Activated CD8-positive, alpha-beta T cell treated with anti-CD3 and anti-CD28 coated beads, Interleukin-2, amount 10 ng/mL, durations not matched to agents 7 days and 5 days (primary cell): ENCODE measurements around the gene LAPTM5. TPM values are rescaled to one million over a fixed set of nuclear protein-coding genes. Genes with fewer than 3 reads are reported as not detected.

Experiments
- ATAC-seq: fragments of 150-1000 bp; cut with Tn5 transposase; one replicate; pipeline ENCODE4 v1.10.0; 2021; ENCODE audit warnings: moderate library complexity
- CTCF ChIA-PET: fragments of 350-600 bp; sonication (Branson Sonifier 250); formaldehyde crosslinking; loops from one replicate; lab custom pipeline; 2021; ENCODE audit warnings: antibody characterized with exemption; lab: Charles Lee
- POLR2A ChIA-PET: fragments of 350-600 bp; sonication (Branson Sonifier 250); formaldehyde crosslinking; loops from one replicate; lab custom pipeline; 2021; ENCODE audit warnings: antibody characterized with exemption; lab: Charles Lee
- DNase-seq: peaks from one replicate; pipeline ENCODE4 v3.0.0-alpha.2; 2020
- H3K27ac Mint-ChIP-seq: one replicate; pipeline ENCODE4 v1.8.0; 2021; ENCODE audit warnings: mild to moderate bottlenecking, mixed read lengths
- H3K27me3 Mint-ChIP-seq: one replicate; pipeline ENCODE4 v1.8.0; 2021; ENCODE audit warnings: low read depth, mixed read lengths
- H3K36me3 Mint-ChIP-seq: one replicate; pipeline ENCODE4 v1.8.0; 2021; ENCODE audit warnings: low read depth, mixed read lengths
- H3K4me1 Mint-ChIP-seq: one replicate; pipeline ENCODE4 v1.8.0; 2021; ENCODE audit warnings: low read depth, mixed read lengths
- H3K4me3 Mint-ChIP-seq: one replicate; pipeline ENCODE4 v1.8.0; 2021; ENCODE audit warnings: mild to moderate bottlenecking, mixed read lengths
- H3K9me3 Mint-ChIP-seq: one replicate; pipeline ENCODE4 v1.8.0; 2022; ENCODE audit warnings: mixed read lengths; ENCODE audit not compliant: insufficient read depth
- total RNA-seq, 2 experiments: library from RNA; stranded (reverse); gene quantifications; one replicate each; pipeline ENCODE4 v1.2.3, GENCODE V29; 2021

LAPTM5 gene
- total RNA-seq, 2 experiments from 2014 or later: 407 to 413 TPM

DNA sequence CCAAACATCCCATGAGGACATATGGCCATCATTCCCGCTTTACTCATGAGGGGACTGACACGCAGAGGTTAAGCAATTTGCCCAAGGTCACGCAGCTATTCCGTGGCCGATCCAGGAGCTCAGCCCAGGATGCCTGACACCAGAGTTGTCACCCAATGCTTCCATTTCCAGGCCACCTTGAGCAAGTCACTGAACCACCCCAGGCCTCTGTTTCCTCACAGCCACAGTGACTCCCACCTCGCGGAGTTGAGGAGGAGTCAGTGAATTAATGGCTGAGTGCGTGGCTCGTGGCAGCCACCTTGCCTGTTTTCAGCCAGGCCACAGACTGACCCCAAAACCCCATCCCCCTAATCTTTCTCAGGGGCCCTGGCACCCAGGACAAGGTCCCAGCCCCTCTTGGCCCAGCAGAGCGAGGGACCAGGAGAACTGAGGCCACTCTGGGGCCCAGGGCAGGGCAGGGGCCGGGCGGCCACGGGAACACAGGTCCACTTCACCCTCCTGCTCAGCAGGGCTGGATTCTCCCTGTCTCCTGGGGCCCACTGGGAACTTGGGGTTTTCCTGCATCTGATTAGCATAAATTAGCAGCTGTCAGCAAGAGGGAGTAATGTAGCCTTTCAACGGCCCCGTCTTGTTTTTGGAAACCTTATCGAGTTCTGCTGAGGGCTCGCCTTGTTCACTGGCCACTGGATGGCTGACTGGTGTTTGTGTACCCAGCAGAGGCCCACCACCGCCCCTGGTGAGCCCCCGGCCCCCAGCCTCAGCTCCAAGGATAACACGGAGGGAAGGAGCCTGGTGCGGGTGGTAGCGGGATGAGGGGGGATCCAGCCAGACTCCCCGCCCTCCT is 19.7 kb upstream of the LAPTM5 start:
- Mint-ChIP-seq H3K9me3 (no peaks in the 10 kb centered on the region), H3K27ac (no peak overlapping the region), H3K36me3 (no peaks in the 10 kb centered on the region), H3K4me1 (peaks cover 16% of the 10 kb centered on the region), H3K4me3 (no peak overlapping the region), H3K27me3 (no peaks in the 10 kb centered on the region)
- DNase-seq (no peak), ATAC-seq (no peak)
- ChIA-PET POLR2A (interaction anchor here (0.5 to 1.0 kb wide), 3 partner anchors 9 to 291 kb away, joined by 3 read pairs; no protein-coding TSS in a partner anchor), CTCF (interaction anchor here (3.1 to 13.5 kb wide), 3 partner anchors 16 to 54 kb away, joined by 21 to 532 read pairs (median 139); partner anchors contain the start of genes LAPTM5 and MATN1)

DNA sequence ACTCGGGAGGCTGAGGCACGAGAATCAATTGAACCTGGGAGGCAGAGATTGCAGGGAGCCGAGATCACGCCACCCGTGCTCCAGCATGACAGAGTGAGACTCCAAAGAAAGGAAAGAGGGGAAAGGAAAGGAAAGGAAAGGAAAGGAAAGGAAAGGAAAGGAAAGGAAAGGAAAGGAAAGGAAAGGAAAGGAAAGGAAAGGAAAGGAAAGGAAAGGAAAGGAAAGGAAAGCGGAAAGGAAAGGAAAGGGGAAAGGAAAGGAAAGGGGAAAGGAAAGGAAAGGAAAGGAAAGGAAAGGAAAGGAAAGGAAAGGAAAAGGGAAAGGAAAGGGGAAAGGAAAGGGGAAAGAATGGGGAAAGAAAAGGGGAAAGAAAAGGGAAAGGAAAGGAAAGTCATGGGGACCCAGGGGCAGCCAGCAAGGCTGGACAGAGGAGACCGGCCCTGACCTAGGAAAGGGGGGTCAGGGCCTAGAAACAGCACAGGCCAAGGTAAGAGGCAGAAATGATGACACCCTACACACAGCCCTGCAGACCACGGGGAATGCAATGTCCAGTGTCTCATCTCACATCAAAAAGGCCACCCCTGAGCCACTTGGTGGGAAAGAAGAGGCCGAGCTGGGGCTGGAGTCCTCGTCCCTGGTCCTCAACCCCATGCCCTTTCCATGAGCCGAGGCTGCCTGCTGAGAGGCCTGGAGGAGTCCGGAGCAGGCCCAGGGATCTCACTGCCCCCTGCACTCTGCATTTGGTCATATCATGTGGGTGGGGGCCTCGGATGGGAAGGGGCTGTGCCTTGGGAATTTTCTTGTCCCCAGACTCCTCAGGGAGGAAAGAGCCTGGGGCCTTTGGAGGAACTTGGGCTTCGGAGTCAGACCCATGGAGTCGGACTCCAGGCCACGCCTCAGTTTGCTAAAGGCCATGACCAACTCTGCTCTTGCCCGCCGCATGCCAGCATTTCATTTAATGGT is 18.8 kb upstream of the LAPTM5 start:
- Mint-ChIP-seq H3K4me3 (no peak overlapping the region), H3K9me3 (no peaks in the 10 kb centered on the region), H3K27ac (no peak overlapping the region), H3K4me1 (peaks cover 16% of the 10 kb centered on the region), H3K36me3 (no peaks in the 10 kb centered on the region), H3K27me3 (no peaks in the 10 kb centered on the region)
- CTCF ChIA-PET: interaction anchor here (13.5 kb wide), 1 partner anchor 53 kb away, joined by 532 read pairs; the partner anchor contains the start of gene MATN1
- no peak for DNase-seq
- POLR2A ChIA-PET: no interaction called here
- no peak for ATAC-seq

DNA sequence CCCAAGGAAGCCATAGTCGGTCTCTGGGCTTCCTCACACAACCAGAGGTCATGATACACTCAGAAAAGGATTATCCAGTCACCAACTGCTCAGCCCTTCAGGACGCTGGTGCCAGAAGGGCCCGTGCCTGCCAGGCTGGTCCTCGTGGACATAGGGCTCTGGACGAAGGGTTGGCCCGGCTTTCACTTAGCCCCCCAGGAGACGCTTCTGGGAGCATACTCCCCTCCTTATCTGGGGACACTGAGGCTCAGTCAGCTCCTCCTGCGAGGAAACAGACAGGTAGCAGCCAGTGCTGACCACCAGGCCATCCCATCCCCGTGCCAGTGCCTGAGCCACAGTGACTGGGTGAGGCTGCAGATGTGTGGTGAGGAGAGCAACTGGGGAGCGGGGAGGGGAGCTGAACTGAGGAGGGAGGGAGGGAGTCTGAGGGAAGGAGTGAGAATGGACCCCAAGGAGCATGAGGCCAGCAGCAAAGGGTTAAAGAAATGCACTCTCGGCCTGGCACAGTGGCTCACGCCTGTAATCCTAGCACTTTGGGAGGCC is 17.9 kb upstream of the LAPTM5 start:
- H3K4me3 Mint-ChIP-seq: no peak overlapping the region
- CTCF ChIA-PET: no interaction called here
- no peak overlapping the region for H3K27ac Mint-ChIP-seq
- H3K9me3 Mint-ChIP-seq: no peaks in the 10 kb centered on the region
- ATAC-seq (no peak), DNase-seq (no peak)
- no peaks in the 10 kb centered on the region for H3K27me3 Mint-ChIP-seq
- H3K36me3 Mint-ChIP-seq: no peaks in the 10 kb centered on the region
- POLR2A ChIA-PET: no interaction called here
- H3K4me1 Mint-ChIP-seq: peaks cover 16% of the 10 kb centered on the region

DNA sequence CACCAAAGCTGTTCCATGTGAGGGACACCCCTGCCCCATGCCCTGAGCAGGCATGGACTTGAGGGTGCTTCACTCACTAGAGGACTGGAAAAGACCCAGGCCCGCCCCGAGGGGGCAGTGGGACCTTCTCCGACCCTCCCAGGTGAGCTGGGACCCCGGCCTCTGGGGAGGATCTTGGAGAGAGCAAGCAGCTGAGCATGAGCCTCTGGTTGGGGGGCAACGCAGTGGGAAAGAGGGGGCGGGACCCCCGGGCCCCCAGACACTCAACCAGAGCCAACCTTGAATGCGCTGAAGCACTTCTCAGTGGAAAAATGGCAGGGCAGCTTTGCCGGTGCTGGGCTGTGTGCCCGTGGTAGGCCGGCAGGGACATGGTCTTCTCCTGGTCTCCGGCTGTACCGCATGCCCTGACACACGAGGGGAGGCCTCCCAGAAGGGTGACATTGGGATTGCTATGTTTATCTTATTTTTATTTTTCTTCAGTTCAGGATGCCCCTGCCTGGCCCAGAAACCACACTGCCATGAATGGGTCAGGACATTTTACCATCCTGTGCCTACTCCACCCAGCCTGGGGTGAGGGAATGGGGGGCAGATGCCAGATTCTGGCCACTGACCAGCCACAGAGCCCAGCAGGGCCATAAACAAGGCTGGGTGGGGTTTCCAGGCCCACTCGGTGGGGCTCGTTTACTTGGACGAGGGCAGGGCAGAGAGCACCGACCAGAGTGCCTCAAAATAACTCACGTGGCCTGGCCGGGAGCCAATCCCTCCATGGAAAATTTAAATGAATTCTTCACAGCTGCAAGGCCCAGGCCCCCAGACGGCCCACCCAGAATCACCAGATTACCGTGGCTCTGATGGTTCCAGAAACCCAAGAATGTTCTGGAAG is 17.2 kb upstream of the LAPTM5 start:
- Mint-ChIP-seq H3K27ac (no peak overlapping the region), H3K9me3 (no peaks in the 10 kb centered on the region), H3K4me1 (peaks cover 15% of the 10 kb centered on the region), H3K4me3 (no peak overlapping the region), H3K36me3 (no peaks in the 10 kb centered on the region), H3K27me3 (no peaks in the 10 kb centered on the region)
- DNase-seq (no peak), ATAC-seq (no peak)
- POLR2A ChIA-PET: no interaction called here
- CTCF ChIA-PET: interaction anchor here (1.0 to 4.3 kb wide), 3 partner anchors 17 to 56 kb away, joined by 3 to 25 read pairs (median 3); partner anchors contain the start of gene LAPTM5

DNA sequence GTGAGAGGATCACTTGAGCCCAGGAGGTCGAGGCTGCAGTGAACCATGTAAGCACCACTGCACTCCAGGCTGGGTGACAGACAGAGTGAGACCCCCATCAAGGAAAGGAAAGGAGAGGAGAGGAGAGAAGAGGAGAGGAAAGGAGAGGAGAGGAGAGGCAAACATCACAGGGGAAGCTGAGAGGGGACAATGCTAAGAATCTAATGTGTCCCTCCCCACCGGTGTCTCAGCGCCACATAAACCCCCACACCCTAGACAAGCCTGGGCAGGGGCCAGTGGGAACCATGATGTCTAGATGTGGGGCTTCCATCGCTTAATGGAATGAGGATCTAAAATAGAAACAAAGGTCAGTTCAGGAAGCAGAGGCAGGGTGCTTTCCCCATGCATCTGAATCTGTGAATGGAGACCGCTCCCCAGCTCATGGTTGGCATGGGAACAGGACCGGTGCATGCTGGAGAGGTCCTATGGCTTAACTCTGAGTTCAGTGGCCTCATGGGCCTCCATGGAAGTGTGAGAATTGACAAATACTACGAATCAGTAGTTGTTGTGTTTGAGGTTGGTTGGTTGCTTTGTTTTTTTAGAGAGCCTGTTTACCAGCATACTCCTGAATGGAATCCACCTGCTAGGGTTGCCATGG is 16.3 kb upstream of the LAPTM5 start:
- ATAC-seq: no peak
- Mint-ChIP-seq H3K36me3 (no peaks in the 10 kb centered on the region), H3K4me3 (no peak overlapping the region), H3K27ac (no peak overlapping the region), H3K4me1 (peaks cover 7% of the 10 kb centered on the region), H3K27me3 (no peaks in the 10 kb centered on the region), H3K9me3 (no peaks in the 10 kb centered on the region)
- DNase-seq: no peak
- POLR2A ChIA-PET: interaction anchor here (1.1 kb wide), 1 partner anchor 16 kb away, joined by 4 read pairs; the partner anchor contains the start of gene LAPTM5
- CTCF ChIA-PET: interaction anchor here (1.0 to 4.3 kb wide), 3 partner anchors 16 to 55 kb away, joined by 3 to 25 read pairs (median 3); partner anchors contain the start of gene LAPTM5

DNA sequence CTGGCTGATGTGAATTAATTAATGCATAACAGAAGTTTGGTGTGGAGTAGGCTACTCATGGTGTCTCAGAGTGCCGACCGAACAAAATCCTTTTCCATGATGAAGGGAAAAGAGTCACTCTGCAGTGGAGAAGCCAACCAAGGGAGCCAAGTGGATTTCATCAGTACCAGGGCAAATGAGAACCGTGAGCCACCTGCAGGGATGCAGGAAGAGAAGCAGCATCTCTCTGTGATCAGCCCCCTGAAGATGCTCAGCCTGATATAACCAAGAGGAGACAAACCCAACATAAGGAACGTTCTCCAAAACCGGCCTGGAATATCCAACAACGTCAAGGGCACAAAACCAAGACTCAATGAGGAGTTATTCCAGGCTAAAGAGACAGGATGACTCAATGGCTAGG is 13.4 kb upstream of the LAPTM5 start:
- no peak for DNase-seq
- H3K9me3 Mint-ChIP-seq: no peaks in the 10 kb centered on the region
- POLR2A ChIA-PET: interaction anchor here (1.0 kb wide), 1 partner anchor 10 kb away, joined by 4 read pairs; no protein-coding TSS in a partner anchor
- H3K36me3 Mint-ChIP-seq: no peaks in the 10 kb centered on the region
- no peak overlapping the region for H3K27ac Mint-ChIP-seq
- H3K27me3 Mint-ChIP-seq: no peaks in the 10 kb centered on the region
- no peak overlapping the region for H3K4me3 Mint-ChIP-seq
- no peak for ATAC-seq
- H3K4me1 Mint-ChIP-seq: peaks cover 21% of the 10 kb centered on the region
- CTCF ChIA-PET: interaction anchor here (1.6 to 17.9 kb wide), 3 partner anchors 46 to 52 kb away, joined by 3 to 242 read pairs (median 25); partner anchors contain the start of gene MATN1

DNA sequence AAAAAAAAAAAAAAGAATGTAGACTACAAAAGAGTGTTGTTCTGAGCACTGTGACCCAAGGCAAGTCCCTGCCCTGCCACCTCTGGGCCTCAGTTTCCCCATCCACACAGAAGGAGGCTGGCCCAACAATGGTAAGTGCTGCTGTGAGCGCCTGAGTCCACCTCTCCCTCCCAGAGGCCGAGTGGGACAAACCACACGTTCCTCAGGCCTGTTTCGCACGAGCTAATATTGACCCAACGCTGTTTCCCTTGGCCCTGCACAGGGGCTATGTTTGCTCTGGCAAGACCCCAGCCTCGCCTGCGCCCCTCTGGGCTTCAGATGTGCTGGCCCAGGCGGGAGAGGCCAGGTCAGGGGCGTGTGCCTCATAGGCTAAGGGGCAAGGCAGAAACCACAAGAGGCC is 12.6 kb upstream of the LAPTM5 start:
- ATAC-seq (no peak), DNase-seq (no peak)
- CTCF ChIA-PET: interaction anchor here (1.1 to 17.9 kb wide), 2 partner anchors 9 to 47 kb away, joined by 4 to 242 read pairs; partner anchors contain the start of gene MATN1
- Mint-ChIP-seq H3K36me3 (no peaks in the 10 kb centered on the region), H3K9me3 (no peaks in the 10 kb centered on the region), H3K4me1 (peaks cover 29% of the 10 kb centered on the region), H3K27ac (no peak overlapping the region), H3K27me3 (no peaks in the 10 kb centered on the region), H3K4me3 (no peak overlapping the region)
- POLR2A ChIA-PET: interaction anchor here (0.6 to 1.0 kb wide), 2 partner anchors 9 to 15 kb away, joined by 3 to 4 read pairs; no protein-coding TSS in a partner anchor

DNA sequence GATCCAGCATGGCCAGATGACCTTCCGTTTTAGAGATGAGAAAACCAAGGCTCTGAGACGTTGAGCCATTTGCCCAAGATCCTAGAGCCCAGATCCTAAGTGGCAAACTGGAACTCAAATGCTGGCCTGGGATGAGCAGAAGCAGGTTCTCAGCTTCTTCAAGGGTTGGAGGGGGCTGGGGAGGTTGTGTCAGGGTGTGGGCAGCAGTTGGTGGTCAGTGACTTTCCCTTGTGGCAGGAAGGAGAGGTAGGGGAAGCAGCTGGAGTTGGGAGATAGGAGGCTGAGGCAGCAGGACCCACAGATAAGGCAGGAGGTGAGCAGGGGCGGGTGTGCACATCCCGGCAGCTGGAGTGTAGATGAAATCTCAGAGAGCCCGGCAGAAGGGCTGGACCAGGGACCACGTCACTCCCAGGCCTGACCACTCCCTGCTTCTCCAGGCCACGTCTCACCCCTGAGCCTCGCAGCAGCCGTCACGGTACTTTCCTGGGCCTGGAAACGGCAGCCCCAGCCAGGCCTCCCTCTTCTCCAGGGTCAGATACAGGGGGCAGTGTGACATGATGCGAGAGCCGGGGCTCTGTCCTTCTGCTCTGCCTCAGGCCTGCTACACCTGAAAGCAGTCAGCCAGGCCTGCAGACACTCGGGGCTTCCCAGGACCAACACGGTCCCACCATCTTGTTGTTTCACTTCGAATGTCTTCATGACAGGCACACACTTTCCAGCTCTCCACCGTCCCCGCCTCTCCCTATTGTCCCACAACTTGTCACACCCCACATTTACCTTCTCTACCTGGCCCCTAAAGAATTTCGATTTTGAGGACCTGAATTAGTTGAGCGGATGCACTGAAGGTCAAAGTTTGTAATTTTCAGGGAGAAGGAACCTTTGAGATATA is 11.5 kb upstream of the LAPTM5 start:
- Mint-ChIP-seq H3K4me3 (no peak overlapping the region), H3K36me3 (no peaks in the 10 kb centered on the region), H3K4me1 (peaks cover 37% of the 10 kb centered on the region), H3K27ac (peak overlapping the region; percentile 45), H3K27me3 (no peaks in the 10 kb centered on the region), H3K9me3 (no peaks in the 10 kb centered on the region)
- ChIA-PET CTCF (interaction anchor here (1.0 to 17.9 kb wide), 4 partner anchors 10 to 46 kb away, joined by 3 to 242 read pairs (median 12); partner anchors contain the start of genes LAPTM5 and MATN1), POLR2A (interaction anchor here (0.9 to 1.7 kb wide), 3 partner anchors 8 to 17 kb away, joined by 3 to 4 read pairs (median 3); partner anchors contain the start of gene LAPTM5)
- DNase-seq: no peak
- no peak for ATAC-seq

DNA sequence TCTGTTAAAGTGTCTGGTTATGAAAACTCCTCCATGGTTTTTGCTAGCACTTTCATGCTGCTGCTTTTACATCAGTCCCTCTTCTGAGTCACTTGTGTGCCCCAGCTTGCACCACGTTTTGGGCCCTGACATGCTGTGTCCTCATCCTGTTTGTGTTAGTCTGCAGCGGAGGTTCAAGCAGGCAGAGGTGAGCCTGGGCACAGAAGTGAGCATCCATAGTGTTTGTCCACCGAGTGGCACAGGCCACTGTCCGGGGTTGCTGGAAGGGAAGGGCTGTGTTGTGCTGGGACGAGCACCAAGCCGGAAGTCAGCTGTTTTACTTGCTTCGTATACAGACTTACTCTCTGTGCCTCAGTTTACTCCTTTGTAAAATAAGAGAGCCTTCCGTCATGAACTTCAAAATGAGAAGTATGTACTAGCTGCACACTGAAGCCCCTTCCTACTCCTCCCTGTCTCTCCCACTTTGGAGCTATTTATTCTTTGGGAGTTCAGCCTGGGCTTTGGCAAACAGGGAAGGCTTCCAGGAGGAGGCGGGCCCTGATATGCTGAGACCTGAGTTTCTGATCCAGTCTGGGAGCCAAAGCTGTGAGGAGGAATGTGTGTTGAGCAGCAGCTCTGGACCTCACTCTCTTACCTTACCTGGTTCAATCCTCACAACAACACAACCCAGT is 10.7 kb upstream of the LAPTM5 start:
- ATAC-seq (no peak), DNase-seq (no peak)
- CTCF ChIA-PET: interaction anchor here (0.9 to 17.9 kb wide), 3 partner anchors 11 to 45 kb away, joined by 3 to 242 read pairs (median 19); partner anchors contain the start of gene MATN1
- Mint-ChIP-seq H3K4me1 (peaks cover 45% of the 10 kb centered on the region), H3K36me3 (no peaks in the 10 kb centered on the region), H3K27ac (peak overlapping the region; percentile 45), H3K4me3 (no peak overlapping the region), H3K9me3 (no peaks in the 10 kb centered on the region), H3K27me3 (no peaks in the 10 kb centered on the region)
- POLR2A ChIA-PET: interaction anchor here (0.9 to 1.7 kb wide), 3 partner anchors 9 to 16 kb away, joined by 3 to 4 read pairs (median 3); partner anchors contain the start of gene LAPTM5
